ENCODE data around the gene PAOX.

GRCh38 chr10:133351408-133352318 is 27.4 kb upstream of the PAOX start:
- no peak for TF ChIP-seq CTCF (IDR thresholded peaks at IDR 0.05)
- no peak for TF ChIP-seq POLR2A (IDR thresholded peaks at IDR 0.05)

Data from testis (tissue), 2 donors.